Naive thymus-derived CD4-positive, alpha-beta T cell (primary cell): ENCODE measurements around the gene PIEZO2. TPM values are rescaled to one million over a fixed set of nuclear protein-coding genes. Genes with fewer than 3 reads are reported as not detected.

Source experiments
- ATAC-seq: fragments of 150-1000 bp; cut with Tn5 transposase; 2 replicates; pipeline ENCODE4 v1.10.0; 2021; ENCODE audit warnings: mild to moderate bottlenecking, moderate library complexity
- CTCF ChIA-PET: fragments of 350-600 bp; sonication (Branson Sonifier 250); formaldehyde crosslinking; loops from one replicate; lab custom pipeline; 2021; ENCODE audit warnings: antibody characterized with exemption; lab: Charles Lee
- POLR2A ChIA-PET: fragments of 350-600 bp; sonication (Branson Sonifier 250); formaldehyde crosslinking; loops from one replicate; lab custom pipeline; 2021; ENCODE audit warnings: antibody characterized with exemption, inconsistent platforms; lab: Charles Lee
- DNase-seq, 9 donors: peaks; one replicate each; pipeline versions ENCODE4 v3.0.0 to v3.0.0-alpha.2; 2020 to 2022; ENCODE audit warnings: mixed read lengths in 1 of 9
- H3K27ac ChIP-seq: one replicate; pipeline ENCODE4 v1.7.0; 2013; ENCODE audit warnings: mild to moderate bottlenecking, low read depth, low read length, moderate library complexity
- H3K27me3 ChIP-seq, 2 donors: one replicate each; pipeline ENCODE4 v1.7.0; 2013; ENCODE audit warnings: low read length in 2 of 2, mild to moderate bottlenecking in 2 of 2, moderate library complexity in 2 of 2; ENCODE audit not compliant: control insufficient read depth in 2 of 2, insufficient read depth in 2 of 2
- H3K36me3 ChIP-seq, 3 experiments: 1 replicate in 2 of 3; 2 replicates in 1 of 3; pipeline ENCODE4 v1.7.0; 2013; ENCODE audit warnings: low read length in 3 of 3, mild to moderate bottlenecking in 3 of 3, moderate library complexity in 1 of 3; ENCODE audit not compliant: insufficient read depth in 3 of 3, control insufficient read depth in 2 of 3
- H3K4me1 ChIP-seq, 2 donors: one replicate each; pipeline ENCODE4 v1.7.0; 2013; ENCODE audit warnings: low read length in 2 of 2, mild to moderate bottlenecking in 2 of 2, moderate library complexity in 1 of 2; ENCODE audit not compliant: control insufficient read depth in 2 of 2, insufficient read depth in 2 of 2
- H3K4me3 ChIP-seq: 2 replicates; pipeline ENCODE4 v1.7.0; 2013; ENCODE audit warnings: mild to moderate bottlenecking, low read length
- H3K9me3 ChIP-seq, 3 experiments: 1 replicate in 2 of 3; 2 replicates in 1 of 3; pipeline ENCODE4 v1.7.0; 2013; ENCODE audit warnings: low read length in 3 of 3; ENCODE audit not compliant: control insufficient read depth in 2 of 3
- H3K27ac Mint-ChIP-seq, 9 donors: one replicate each; pipeline ENCODE4 v1.8.0; 2020 to 2022; ENCODE audit warnings: mixed read lengths in 9 of 9, mild to moderate bottlenecking in 8 of 9, moderate library complexity in 5 of 9, inconsistent platforms in 2 of 9
- H3K27me3 Mint-ChIP-seq, 5 donors: one replicate each; pipeline ENCODE4 v1.8.0; 2021 to 2022; ENCODE audit warnings: mixed read lengths in 5 of 5, mild to moderate bottlenecking in 1 of 5
- H3K36me3 Mint-ChIP-seq, 5 donors: one replicate each; pipeline ENCODE4 v1.8.0; 2020 to 2022; ENCODE audit warnings: mixed read lengths in 5 of 5, mild to moderate bottlenecking in 3 of 5, inconsistent platforms in 1 of 5
- H3K4me1 Mint-ChIP-seq, 7 donors: one replicate each; pipeline ENCODE4 v1.8.0; 2020 to 2022; ENCODE audit warnings: mixed read lengths in 7 of 7, mild to moderate bottlenecking in 3 of 7, inconsistent platforms in 1 of 7
- H3K4me3 Mint-ChIP-seq, 10 donors: one replicate each; pipeline ENCODE4 v1.8.0; 2020 to 2022; ENCODE audit warnings: mild to moderate bottlenecking in 10 of 10, mixed read lengths in 10 of 10, moderate library complexity in 6 of 10, inconsistent platforms in 2 of 10
- H3K9me3 Mint-ChIP-seq, 11 donors: one replicate each; pipeline ENCODE4 v1.8.0; 2020 to 2022; ENCODE audit warnings: mixed read lengths in 11 of 11, mild to moderate bottlenecking in 4 of 11, inconsistent platforms in 1 of 11, moderate library complexity in 1 of 11
- intact Hi-C, 2 donors: fragments of 100-400 bp; cut with micrococcal nuclease; formaldehyde crosslinking; loops; one replicate each; pipeline ENCODE4 v1.15.1; 2023
- polyA plus RNA-seq, 2 donors: library from polyadenylated mRNA; unstranded; fragments of 300-500 nt; fragmentation: Illumina TruSeq; gene quantifications; one replicate each; pipeline ENCODE4 v1.2.3, GENCODE V29; 2021
- total RNA-seq, 6 experiments: library from RNA in 5 of 6; stranded (reverse) in 5 of 6; gene quantifications; 1 replicate in 5 of 6; 2 replicates in 1 of 6; pipeline ENCODE4 v1.2.3 and lab custom pipeline; 2021 to 2026

Gene PIEZO2
- total and polyA plus RNA-seq, 7 experiments from 2014 or later = not detected

DNA sequence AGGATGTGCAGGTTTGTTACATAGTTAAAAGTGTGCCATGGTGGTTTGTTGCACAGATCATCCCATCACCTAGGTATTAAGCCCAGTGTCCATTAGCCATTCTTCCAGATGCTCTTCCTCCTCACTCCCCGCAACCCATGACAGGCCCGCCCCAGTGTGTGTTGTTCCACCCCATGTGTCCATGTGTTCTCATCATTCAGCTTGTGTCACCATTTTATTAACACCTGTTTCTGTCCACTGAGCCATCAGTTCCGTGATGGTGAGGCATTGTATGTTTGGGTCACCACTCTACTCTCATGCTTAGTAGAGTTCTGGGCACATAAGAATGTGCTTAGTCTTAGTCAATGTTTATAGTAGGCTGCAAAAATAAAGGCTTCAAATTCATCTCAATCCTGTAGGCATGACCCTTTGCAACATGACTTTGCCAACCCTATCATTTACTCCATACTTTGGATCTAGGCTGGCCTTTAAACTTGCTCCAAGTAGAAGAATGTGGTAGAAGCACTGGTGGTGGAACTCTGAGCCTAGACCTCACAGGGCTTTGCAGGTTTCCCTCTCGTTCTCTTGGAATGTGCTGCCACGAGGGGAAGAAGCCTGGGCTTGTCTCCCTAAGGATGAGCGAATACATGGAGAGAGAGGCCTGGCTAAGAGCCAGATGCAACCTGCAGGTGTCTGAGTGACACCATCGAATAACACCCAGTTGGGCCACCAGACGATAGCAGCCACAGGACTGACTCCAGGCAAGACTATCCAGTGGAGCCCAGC is 462.0 kb downstream of the PIEZO2 start:
- Histone ChIP-seq H3K27ac (no peak overlapping the region), H3K36me3 (no peaks in the 10 kb centered on the region), H3K27me3 (no peaks in the 10 kb centered on the region), H3K9me3 (no peaks in the 10 kb centered on the region), H3K4me1 (no peaks in the 10 kb centered on the region), H3K4me3 (no peak overlapping the region)
- H3K27ac Mint-ChIP-seq = no peak overlapping the region
- no peaks in the 10 kb centered on the region for H3K36me3 Mint-ChIP-seq
- ATAC-seq (no peak), DNase-seq (no peak)
- peaks cover 0 to 7% (median 0%) of the 10 kb centered on the region in 11 donors for H3K9me3 Mint-ChIP-seq
- intact Hi-C loops = no loop called here
- H3K4me3 Mint-ChIP-seq = no peak overlapping the region
- H3K27me3 Mint-ChIP-seq = peaks cover 4 to 6% (median 4%) of the 10 kb centered on the region in 5 donors
- ChIA-PET CTCF (no interaction called here), POLR2A (no interaction called here)
- no peaks in the 10 kb centered on the region for H3K4me1 Mint-ChIP-seq

GRCh38 chr18:10686308-10686707 is 463.1 kb downstream of the PIEZO2 start:
- Mint-ChIP-seq H3K27ac (no peak overlapping the region), H3K27me3 (peaks cover 4 to 6% (median 4%) of the 10 kb centered on the region in 5 donors), H3K4me3 (no peak overlapping the region), H3K9me3 (peaks cover 0 to 7% (median 0%) of the 10 kb centered on the region in 11 donors), H3K4me1 (no peaks in the 10 kb centered on the region), H3K36me3 (no peaks in the 10 kb centered on the region)
- Histone ChIP-seq H3K4me3 (no peak overlapping the region), H3K27ac (no peak overlapping the region), H3K27me3 (no peaks in the 10 kb centered on the region), H3K4me1 (no peaks in the 10 kb centered on the region), H3K36me3 (no peaks in the 10 kb centered on the region), H3K9me3 (no peaks in the 10 kb centered on the region)
- ChIA-PET CTCF (no interaction called here), POLR2A (no interaction called here)
- intact Hi-C loops = no loop called here
- DNase-seq = no peak
- ATAC-seq = no peak

- CTCF ChIA-PET = interaction anchor here (0.6 kb wide), 1 partner anchor 582 kb away, joined by 4 read pairs; no protein-coding TSS in a partner anchor
These were observed 463.9 kb downstream of the PIEZO2 start for GRCh38 chr18:10685484-10685883.

DNA sequence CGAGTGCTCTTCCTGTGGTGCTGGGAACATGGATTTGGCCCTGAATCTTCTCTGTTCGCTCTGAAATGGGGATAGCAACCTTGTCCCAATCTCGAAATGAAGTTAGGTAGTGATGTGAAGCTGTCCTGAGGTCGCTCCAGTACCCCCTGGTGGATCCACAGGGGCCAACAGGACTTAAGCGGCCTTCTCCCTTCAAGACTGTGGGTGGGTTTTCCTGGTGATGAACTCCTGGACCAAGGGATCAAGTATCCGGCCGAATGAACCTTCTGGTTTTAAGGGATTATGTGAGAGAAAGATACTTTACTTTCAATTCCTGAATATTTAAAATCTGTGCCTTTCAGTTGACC is 467.0 kb downstream of the PIEZO2 start:
- no peaks in the 10 kb centered on the region for H3K4me1 Mint-ChIP-seq
- ChIA-PET POLR2A (no interaction called here), CTCF (no interaction called here)
- H3K4me1 ChIP-seq = no peaks in the 10 kb centered on the region
- no peak overlapping the region for H3K4me3 ChIP-seq
- no peak overlapping the region for H3K4me3 Mint-ChIP-seq
- no peaks in the 10 kb centered on the region for H3K9me3 Mint-ChIP-seq
- no peaks in the 10 kb centered on the region for H3K36me3 Mint-ChIP-seq
- H3K9me3 ChIP-seq = no peaks in the 10 kb centered on the region
- H3K27ac ChIP-seq = no peak overlapping the region
- H3K27me3 ChIP-seq = no peaks in the 10 kb centered on the region
- DNase-seq = no peak
- peaks cover 0 to 7% (median 4%) of the 10 kb centered on the region in 5 donors for H3K27me3 Mint-ChIP-seq
- ATAC-seq = no peak
- no peak overlapping the region for H3K27ac Mint-ChIP-seq
- no peaks in the 10 kb centered on the region for H3K36me3 ChIP-seq
- intact Hi-C loops = loop anchor here in 1 of 2 donors (2.0 kb wide), 1 partner anchor 122 kb away; no protein-coding TSS in a partner anchor

More at GRCh38 chr18:10685484-10685883, 463.9 kb downstream of the PIEZO2 start:
- Histone ChIP-seq H3K4me3 (no peak overlapping the region), H3K27me3 (no peaks in the 10 kb centered on the region), H3K9me3 (no peaks in the 10 kb centered on the region), H3K27ac (no peak overlapping the region), H3K4me1 (no peaks in the 10 kb centered on the region), H3K36me3 (no peaks in the 10 kb centered on the region)
- Mint-ChIP-seq H3K4me3 (no peak overlapping the region), H3K9me3 (peaks cover 0 to 7% (median 0%) of the 10 kb centered on the region in 11 donors), H3K27ac (no peak overlapping the region), H3K4me1 (no peaks in the 10 kb centered on the region), H3K27me3 (peaks cover 2 to 7% (median 5%) of the 10 kb centered on the region in 5 donors), H3K36me3 (no peaks in the 10 kb centered on the region)
- DNase-seq (no peak), ATAC-seq (no peak)
- intact Hi-C loops = no loop called here
- POLR2A ChIA-PET = no interaction called here

GRCh38 chr18:10681581-10682367 is 467.6 kb downstream of the PIEZO2 start:
- no peak for ATAC-seq
- H3K27me3 ChIP-seq = no peaks in the 10 kb centered on the region
- H3K9me3 ChIP-seq = no peaks in the 10 kb centered on the region
- no peaks in the 10 kb centered on the region for H3K4me1 ChIP-seq
- ChIA-PET POLR2A (no interaction called here), CTCF (no interaction called here)
- no peaks in the 10 kb centered on the region for H3K36me3 ChIP-seq
- H3K27ac Mint-ChIP-seq = no peak overlapping the region
- no peaks in the 10 kb centered on the region for H3K9me3 Mint-ChIP-seq
- no peak overlapping the region for H3K27ac ChIP-seq
- H3K4me3 ChIP-seq = no peak overlapping the region
- H3K4me1 Mint-ChIP-seq = no peaks in the 10 kb centered on the region
- H3K36me3 Mint-ChIP-seq = no peaks in the 10 kb centered on the region
- H3K4me3 Mint-ChIP-seq = no peak overlapping the region
- no peak for DNase-seq
- intact Hi-C loops = loop anchor here in 1 of 2 donors (2.0 kb wide), 1 partner anchor 121 kb away; no protein-coding TSS in a partner anchor
- H3K27me3 Mint-ChIP-seq = peaks cover 0 to 7% (median 4%) of the 10 kb centered on the region in 5 donors

GRCh38 chr18:10680271-10680596 is 469.1 kb downstream of the PIEZO2 start:
- Mint-ChIP-seq H3K4me1 (no peaks in the 10 kb centered on the region), H3K27me3 (peaks cover 0 to 7% (median 4%) of the 10 kb centered on the region in 5 donors), H3K4me3 (no peak overlapping the region), H3K9me3 (no peaks in the 10 kb centered on the region), H3K27ac (no peak overlapping the region), H3K36me3 (no peaks in the 10 kb centered on the region)
- no peaks in the 10 kb centered on the region for H3K36me3 ChIP-seq
- ChIA-PET CTCF (no interaction called here), POLR2A (no interaction called here)
- ATAC-seq (no peak), DNase-seq (no peak)
- no peaks in the 10 kb centered on the region for H3K4me1 ChIP-seq
- intact Hi-C loops = no loop called here
- H3K27ac ChIP-seq = no peak overlapping the region
- no peaks in the 10 kb centered on the region for H3K9me3 ChIP-seq
- no peak overlapping the region for H3K4me3 ChIP-seq
- no peaks in the 10 kb centered on the region for H3K27me3 ChIP-seq
